ENCODE data around the gene HOXC10.

DNA sequence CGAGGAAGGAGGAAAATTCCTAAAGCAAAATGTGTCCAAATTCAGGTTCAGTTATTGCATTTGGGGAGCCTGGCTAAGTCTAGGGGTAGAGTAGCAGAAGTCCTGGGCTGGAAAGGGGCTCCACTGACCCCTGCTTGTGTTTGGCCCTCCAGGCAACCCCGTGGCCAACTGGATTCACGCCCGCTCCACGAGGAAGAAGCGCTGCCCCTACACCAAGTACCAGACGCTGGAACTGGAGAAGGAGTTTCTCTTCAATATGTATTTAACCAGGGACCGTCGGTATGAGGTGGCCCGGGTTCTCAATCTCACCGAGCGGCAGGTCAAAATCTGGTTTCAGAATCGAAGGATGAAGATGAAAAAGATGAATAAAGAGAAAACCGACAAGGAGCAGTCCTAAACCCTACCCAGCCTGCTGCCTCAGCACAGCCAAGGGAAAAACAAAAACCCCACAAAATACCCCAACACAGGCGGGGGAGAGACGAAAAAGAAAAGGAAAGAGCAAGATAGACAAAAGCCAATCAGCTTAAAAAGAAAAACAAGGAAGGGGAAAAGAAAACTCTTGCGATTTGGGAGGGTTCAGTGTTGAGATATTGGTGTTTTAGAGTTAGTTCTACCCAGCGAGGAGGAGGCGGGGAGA, 17.4 kb downstream of the HOXC10 start:
- TF ChIP-seq, protein P1, sequence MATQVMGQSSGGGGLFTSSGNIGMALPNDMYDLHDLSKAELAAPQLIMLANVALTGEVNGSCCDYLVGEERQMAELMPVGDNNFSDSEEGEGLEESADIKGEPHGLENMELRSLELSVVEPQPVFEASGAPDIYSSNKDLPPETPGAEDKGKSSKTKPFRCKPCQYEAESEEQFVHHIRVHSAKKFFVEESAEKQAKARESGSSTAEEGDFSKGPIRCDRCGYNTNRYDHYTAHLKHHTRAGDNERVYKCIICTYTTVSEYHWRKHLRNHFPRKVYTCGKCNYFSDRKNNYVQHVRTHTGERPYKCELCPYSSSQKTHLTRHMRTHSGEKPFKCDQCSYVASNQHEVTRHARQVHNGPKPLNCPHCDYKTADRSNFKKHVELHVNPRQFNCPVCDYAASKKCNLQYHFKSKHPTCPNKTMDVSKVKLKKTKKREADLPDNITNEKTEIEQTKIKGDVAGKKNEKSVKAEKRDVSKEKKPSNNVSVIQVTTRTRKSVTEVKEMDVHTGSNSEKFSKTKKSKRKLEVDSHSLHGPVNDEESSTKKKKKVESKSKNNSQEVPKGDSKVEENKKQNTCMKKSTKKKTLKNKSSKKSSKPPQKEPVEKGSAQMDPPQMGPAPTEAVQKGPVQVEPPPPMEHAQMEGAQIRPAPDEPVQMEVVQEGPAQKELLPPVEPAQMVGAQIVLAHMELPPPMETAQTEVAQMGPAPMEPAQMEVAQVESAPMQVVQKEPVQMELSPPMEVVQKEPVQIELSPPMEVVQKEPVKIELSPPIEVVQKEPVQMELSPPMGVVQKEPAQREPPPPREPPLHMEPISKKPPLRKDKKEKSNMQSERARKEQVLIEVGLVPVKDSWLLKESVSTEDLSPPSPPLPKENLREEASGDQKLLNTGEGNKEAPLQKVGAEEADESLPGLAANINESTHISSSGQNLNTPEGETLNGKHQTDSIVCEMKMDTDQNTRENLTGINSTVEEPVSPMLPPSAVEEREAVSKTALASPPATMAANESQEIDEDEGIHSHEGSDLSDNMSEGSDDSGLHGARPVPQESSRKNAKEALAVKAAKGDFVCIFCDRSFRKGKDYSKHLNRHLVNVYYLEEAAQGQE (IDR thresholded peaks at IDR 0.05; ENCODE audit: unreplicated experiment) = no peak
- TF ChIP-seq EZH2 (IDR thresholded peaks at IDR 0.05; ENCODE audit: low read depth, unreplicated experiment) (peak; percentile 95), POLR2AphosphoS5 (IDR thresholded peaks at IDR 0.05; ENCODE audit: low read depth) (no peak)
- TF ChIP-seq, protein P2, sequence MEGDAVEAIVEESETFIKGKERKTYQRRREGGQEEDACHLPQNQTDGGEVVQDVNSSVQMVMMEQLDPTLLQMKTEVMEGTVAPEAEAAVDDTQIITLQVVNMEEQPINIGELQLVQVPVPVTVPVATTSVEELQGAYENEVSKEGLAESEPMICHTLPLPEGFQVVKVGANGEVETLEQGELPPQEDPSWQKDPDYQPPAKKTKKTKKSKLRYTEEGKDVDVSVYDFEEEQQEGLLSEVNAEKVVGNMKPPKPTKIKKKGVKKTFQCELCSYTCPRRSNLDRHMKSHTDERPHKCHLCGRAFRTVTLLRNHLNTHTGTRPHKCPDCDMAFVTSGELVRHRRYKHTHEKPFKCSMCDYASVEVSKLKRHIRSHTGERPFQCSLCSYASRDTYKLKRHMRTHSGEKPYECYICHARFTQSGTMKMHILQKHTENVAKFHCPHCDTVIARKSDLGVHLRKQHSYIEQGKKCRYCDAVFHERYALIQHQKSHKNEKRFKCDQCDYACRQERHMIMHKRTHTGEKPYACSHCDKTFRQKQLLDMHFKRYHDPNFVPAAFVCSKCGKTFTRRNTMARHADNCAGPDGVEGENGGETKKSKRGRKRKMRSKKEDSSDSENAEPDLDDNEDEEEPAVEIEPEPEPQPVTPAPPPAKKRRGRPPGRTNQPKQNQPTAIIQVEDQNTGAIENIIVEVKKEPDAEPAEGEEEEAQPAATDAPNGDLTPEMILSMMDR (conservative IDR thresholded peaks at IDR 0.05; ENCODE audit: low read depth in 2 of 2) = no peak

All from GM23338 (cell line).